Activated CD4-positive, alpha-beta T cell treated with anti-CD3 and anti-CD28 coated beads for 24 hours (primary cell): ENCODE data around the gene PSMD6.

Experiments used
- DNase-seq, 2 donors: peaks; one replicate each; pipeline ENCODE4 v3.0.0-alpha.2; 2020; ENCODE audit warnings: low read depth in 2 of 2

PSMD6 gene

DNA sequence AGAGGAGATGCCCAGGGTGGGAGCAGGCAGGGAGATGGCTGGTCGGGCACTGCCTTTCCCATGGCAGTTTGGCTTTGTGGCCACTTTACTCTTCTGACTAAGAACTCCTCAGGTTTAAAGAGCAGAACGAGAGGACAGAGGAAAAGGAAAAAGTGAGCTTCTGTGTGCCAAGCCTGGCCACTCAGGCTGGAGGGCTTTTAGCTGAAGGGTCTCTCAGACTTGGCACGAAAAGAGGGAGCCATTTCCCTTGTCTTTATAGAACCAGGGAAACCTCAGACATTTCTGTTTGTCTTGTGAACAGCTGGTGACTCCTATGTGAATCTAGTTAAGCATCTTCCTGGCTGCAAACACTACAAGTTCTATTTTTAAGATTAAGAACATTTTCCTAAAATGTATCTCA lies 23.3 kb upstream of the PSMD6 start:
- no peak for DNase-seq

DNA sequence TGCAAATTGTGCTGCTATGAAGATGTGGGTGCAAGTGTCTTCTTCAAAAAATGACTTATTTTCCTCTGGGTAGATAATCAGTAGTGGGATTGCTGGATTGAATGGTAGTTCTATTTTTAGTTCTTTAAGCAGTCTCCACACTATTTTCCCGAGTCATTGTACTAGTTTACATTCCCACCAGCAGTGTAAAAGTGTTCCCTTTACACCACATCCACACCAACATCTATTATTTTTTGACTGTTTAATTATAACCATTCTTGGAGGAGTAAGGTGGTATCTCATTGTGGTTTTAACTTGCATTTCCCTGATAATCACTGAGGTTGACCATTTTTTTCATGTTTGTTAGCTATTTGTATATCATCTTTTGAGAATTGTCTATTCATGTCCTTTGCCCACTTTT lies 19.7 kb upstream of the PSMD6 start:
- DNase-seq, result no peak

DNA sequence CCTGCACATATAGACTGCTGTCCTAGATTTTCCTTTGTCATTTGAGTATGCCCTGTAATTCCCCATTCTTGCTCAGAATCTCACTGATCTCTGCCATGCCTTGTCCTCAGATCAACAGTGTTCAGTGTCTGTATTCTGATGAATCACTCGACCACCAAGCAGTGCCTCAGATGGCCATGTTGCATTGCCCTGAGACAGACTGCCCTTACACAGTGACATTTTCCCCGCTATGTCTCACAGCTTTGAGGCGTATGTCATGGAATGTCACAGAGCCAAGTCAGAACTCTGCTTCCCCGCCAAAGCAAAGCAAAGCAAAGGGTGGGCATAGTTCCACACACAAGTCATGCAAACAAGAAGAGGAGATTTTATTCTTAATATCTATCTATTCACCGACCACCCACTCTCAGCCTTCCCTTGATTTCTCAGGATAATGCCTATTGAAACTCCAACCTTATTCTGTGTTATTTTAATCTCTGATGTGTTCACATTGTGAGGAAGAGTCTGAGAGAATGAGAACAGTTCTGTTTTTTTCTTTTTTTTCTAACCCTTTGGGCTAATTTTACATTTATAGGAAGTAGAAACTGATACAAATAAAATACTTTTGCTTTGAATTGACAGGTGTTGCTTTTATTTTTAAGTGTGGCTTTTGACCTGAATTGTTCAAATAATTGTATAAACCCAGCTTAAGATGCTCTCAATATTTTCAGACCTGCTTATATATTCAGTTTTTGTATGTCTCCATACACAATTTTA lies 16.9 kb upstream of the PSMD6 start:
- DNase-seq, result no peak

DNA sequence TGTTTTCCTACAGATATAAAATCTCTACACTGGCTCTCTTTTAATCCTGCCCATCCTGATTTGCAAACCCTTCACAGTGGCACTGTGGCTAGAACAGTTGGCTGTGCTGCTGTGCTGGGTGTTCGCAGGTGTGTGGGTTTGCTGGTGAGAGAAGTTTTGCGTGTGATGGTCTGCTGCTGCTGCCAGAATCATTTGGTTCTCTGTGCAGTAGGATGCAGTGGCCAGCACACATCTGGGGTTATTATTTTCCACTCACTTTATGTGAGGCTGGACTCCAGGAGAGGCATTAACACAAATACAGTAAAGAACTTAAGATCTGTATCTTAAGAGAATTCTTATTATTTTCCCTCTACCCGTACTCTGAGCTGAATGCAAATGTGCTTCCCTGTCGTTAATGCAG lies 16.0 kb upstream of the PSMD6 start:
- no peak for DNase-seq

DNA sequence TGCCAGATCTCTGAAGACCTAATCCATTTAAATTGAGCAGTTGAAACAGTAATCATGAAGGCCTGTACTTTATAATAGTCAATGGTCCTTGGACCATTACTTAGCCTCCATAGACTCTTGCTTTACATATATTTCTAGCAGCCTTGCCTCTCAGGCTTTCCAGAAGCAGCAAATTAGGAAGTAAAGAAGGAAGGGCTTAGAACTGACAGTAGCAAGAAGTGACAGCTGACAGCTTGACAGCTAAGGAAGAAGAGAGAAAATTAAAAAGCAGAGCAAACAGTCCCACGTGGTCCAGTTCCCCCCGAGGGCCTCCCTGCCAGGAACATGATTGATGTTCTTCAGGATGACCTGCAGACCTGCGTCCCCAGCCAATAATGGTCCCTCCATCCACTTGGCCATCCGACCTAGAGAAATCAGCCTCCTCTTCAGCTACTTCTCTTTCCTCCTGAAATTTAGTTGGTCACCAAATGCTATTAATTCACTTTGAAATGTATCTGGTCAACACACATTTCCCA lies 15.0 kb upstream of the PSMD6 start:
- no peak for DNase-seq

DNA sequence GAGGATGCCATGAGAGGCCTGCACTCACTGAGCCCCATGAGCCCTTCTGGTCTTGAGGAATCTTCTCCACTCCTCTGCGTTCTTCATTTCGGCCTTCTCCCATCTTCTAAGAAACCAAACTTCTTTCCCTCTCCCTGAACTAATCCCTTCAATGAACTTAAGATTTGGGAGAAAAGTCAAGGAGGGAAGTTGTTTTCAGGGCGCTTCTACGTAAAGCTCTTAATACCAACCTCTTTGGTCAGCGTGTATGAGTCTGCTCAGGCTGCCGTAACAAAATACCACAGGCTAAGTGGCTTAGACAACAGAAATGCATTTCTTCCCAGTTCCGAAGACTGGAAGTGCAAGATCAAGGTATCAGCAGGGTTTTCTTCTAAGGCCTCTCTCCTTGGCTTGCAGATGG lies 13.8 kb upstream of the PSMD6 start:
- no peak for DNase-seq

DNA sequence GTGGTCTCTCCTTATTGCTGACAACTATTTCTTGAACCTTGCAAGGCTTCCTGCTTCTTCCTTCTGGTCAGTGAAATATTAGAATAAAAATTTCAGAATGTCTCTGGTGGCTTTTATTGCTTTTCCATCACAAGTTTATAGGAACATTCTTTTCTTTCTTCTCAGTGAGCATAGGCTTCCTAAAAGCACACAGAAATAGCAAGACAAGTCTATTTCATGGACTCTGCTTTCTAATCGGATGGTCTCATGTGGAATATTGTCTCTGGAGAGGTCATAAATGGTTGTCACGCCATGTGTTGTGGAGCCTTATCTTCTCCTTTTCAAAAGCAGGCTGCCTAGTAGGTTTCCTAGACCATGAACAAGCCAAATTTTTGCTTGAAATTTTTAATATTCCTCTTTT lies 9.8 kb upstream of the PSMD6 start:
- no peak for DNase-seq

DNA sequence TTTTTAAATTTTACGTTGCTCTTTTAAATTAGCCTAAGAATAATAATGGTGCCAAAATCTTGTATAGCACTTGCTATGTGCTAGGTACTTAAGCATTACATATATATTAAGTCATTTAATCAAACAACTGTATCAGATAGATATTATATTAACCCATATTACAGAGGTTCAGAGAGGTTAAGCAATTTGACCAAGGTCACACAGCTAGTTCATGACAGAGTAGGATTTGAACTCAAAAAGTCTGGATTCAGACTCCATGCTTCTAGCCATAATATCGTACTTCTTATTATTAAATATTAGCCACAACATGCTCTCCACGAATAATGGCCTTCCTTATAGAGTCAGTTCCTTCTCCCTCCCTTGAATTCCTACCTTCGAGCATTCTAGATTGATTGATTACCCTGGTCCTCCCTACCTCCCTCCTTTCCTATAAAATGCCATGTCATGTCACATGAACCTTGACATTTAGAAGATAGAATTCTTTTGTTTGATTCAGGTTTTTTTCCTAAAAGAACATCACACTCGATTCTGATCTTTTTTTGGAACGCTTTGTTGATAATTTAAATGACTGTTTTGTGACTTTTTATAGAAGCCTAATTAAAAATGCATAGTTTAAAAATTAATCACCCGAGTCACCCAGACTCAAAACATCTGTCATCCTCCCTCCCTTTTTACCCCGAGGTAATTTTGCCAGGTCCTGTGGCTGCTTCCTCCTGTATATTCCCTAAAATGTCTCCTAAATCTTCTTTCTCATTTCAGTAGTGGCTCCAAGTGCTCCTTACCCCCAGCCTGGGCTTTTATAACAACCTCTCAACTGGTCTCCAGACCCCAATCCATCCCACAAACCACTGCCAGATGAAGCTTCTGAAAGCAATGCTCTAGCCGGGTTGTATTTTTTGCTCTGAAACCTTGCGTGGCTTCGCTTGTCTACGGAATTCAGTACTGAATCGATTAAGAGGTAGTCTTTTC lies 8.5 kb upstream of the PSMD6 start:
- no peak for DNase-seq

DNA sequence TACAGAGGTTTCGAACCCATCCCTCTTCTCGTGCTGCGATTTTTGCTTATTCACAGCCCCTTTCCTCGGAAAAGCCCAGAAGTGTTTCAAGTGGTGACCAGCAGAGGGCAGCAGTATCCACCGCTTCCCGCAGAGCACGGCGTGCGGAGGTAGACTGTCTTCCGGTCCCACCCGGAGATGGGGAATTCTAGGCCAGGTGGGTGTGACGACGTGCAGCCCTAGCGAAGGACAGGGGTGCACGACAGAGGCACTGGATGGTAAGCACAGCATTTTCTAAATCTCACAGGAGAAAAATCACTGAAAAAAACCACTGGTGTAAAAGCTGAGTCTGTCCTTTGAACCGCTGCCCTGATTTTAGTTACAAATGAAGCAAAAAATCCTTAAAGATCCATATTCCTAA lies 7.4 kb upstream of the PSMD6 start:
- peak; percentile 67 for DNase-seq

DNA sequence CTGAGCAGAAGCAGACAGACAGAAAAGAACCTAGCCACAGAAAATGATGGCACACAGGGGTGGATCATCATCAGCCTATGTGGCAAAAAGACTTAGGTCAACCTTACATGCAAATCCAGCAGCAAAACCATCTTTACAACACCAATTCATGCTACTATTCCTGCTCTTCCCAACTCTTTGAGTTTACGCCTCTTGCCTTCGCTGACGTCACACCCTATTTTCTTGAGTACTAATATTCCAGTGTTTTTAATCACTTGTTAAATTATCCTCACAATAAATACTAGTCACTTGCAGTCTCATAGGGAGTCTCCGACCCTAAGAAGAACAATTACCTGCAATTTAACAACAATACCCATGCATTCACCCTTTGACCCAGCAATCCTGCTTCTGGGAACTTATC lies 6.0 kb upstream of the PSMD6 start:
- DNase-seq, result no peak

DNA sequence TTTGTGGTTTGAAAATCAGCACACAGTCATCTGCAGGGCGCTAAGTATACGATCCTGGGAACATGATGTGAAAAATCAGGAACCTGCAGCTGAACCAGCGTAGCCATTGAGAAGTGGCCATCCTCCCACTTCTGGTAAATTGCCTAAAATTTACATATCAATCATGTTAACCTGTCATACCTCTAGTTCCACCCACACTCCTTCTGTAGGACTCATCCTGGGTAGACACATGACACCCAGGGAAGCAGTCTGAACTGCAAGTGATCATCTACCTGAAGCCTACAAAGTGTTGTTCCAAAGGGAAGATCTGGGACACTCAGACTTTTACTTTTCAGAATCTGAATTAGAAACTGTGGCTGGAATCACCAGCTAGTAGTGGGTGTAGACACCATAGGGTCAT lies 5.5 kb upstream of the PSMD6 start:
- no peak for DNase-seq

DNA sequence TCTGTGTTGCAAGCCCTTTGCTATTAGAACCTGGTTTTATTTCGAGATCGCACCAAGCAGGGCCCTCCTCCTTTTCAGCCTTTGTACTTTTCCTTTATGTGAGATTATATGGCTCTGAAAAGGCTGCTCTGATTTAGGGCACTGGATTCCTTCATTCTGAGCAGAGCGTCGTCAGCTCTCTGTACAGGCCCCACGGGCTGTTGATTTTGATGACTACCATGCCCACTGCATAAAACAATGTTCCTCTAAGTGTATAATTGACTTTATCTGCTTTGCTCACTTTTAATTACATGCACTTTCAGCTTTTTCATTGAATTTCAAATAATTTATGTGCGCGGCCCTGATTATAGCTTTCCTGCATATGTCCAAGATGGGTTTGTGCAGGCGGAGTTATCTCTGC lies 4.4 kb upstream of the PSMD6 start:
- DNase-seq, result no peak

DNA sequence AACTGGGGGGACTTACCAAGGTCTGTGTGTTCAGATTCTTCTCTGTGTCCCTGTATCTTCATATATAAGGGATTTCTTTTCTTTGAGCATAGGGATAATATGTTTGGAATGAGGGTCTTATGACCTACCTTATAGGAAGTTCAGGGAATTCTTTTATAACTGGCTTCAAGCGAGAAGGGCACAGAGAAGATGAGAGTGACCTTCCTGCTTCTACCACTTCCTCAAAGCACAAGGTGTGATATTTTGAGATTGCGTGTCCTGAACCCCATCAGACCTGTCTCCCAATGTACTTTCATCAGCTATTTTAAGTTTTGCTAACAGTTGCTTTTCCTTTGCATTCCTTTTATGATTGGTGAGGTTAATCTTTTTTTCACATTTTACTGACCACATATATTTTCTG lies 3.1 kb upstream of the PSMD6 start:
- no peak for DNase-seq

DNA sequence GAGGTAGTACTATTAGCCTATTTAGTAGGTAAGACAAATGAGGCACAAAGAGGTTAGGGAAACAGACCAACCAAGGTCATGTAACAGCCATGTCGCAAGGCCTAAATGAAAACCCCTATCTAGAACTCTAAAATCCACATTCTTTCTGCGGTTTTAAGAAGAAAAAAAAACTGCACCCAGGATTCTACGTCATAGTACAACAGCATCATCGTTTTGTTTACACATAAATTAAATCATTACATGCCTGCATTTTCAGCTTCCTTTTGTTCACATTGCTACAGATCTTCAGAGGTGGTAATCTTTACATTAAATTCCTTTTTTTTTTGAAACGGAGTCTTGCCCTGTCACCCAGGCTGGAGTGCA lies 548 bp upstream of the PSMD6 start:
- no peak for DNase-seq

DNA sequence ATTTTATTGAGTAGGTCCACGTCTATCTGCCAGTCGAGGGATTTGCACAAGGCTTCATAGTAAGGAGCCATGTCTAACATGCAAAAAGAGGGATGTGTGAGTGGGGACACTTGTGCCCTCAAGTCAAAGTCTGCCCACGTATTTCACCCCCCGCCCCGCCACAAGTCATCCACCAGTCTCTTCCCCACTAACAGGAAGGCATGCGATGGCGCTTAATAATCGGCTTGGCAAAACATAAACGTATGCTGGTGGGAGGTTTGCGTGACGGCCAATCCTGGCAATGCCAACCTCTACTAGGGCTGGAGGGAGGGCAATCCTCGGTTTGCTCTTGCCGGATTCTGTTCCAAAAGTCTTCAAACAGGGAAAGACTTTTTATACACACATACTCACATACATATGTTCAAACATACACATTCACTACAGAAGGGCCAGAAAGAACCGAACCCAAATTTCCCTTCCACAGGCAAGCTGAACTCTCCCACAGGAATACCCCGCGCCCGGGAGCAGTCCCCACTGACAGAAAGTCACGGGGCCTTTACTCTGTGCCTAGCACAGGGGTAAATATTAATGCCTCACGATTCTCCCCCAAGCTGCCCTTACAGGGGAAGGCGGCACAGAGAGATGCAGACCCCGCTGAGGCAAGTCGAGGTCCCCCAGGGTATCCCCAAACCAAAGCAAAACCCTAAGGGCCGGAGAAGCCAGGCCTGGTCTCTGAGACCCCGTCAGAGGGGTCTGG lies 675 bp downstream of the PSMD6 start:
- no peak for DNase-seq

DNA sequence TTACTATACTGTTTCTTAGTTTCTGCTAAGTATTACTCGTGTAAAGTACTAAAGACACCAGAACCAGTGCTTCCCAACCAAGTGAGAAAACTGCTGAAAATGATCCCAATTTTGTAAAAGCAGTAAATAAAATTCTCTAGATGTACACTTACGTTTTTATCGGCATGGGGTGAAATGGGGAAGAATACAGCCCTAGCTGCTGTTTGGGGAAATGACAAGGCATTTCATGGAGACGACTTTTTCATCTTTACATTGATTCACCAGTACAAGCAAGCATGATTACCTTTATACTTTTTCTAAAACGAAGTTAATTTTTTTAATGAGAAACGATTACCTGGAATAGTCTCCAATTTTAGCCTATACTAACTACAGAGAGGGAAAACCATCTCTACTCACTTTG lies 1.4 kb downstream of the PSMD6 start:
- DNase-seq, result no peak

DNA sequence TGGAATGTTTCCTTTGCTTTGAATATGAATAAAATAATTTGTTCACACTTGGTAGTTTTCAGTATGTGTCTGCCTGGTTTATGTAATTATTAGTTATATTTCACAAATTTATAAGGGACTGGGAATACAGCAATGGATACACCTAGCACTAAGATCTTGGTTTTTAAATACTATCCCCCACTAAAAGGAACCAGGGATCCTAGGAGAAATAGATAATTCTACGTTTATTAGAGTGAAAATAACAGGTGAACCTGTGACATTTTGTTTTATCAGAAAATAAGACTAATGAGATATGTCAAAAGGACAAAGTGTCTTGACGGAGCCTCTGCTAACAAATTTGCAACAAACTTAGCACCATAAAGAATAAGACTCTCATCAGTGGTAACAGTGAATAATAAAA lies 3.4 kb downstream of the PSMD6 start:
- DNase-seq, result no peak

DNA sequence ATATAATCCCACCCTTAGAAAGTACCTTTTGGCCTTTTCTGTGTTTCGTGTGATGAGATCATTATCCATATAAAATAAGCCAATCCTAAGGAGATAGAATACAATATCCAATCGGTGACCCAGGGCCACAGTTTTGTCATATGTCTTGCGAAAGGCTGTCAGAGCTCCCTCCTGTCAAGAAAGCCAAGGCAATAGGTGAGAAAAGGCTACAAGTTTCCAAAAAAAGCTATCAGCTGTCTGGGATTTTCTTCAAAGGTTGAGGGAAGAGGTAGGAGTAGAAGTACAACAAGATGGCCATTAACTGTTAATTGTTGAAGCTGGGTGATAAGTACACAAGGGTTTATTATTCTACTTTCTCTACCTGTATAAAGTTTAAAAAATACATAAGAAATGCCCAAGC lies 4.0 kb downstream of the PSMD6 start:
- no peak for DNase-seq

DNA sequence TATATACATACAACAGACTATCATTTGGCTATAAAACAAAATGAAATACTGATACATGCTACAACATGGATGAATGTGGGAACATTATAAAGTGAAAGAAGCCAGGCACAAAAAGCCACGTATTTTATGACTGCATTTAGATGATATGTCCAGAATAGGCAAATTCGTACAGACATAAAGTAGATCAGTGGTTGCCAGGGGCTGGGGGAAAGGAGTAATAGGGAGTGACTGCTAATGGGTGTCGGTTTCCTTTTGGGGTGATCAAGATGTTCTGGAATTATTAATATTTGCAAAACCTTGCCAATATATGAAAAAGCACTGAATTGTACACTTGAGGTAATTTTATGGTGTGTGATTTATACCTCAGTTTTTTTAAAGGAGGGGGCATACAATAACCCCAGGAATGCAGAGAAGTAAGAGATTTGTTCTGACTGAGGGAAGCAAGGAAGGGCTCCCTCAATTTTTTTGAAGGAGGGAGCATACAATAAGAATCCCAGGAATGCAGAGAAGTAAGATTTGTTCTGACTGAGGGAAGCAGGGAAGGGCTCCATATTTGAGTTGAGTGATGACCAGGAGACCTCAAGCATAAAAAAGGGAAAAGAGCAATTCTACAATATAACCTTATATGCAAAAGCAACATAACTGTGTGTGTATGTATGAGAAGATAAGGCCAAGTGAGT lies 6.2 kb downstream of the PSMD6 start:
- DNase-seq, result no peak

DNA sequence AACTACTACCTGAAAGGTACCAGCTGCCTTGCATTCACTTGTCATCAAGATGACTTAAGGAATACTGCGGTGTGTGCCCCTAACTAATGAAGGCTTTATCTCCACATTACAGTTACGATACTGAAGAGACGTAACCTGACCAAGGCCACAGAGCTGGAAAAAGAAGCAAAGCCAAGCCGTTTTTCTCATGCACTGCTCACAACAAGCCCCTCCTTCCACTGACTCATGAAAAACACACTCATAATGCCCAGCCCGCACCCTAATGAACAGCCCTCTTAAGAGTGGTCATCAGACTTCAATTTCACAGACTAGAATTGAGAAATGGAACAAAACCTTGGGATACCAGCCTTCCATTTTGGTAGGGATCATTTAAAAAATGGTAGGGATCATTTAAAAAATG lies 11.6 kb downstream of the PSMD6 start:
- no peak for DNase-seq

DNA sequence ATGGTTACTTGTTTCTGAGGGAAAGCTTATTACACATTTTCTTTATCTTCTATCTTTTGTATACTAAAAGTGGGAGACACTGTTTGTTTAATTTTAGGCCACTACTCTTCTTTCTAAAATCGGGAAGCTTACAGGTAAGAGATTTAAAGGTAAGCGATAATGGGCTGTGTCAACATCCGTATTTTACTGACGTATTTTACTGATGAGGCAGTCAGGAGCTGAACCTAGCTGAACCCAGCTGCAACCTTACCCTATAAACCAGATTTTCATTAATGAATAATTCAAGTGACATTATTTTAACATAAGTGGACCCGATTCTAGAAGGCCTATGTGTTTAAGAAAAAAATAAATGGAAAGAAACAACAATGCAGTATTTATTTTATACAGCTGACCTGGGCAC lies 13.1 kb downstream of the PSMD6 start:
- no peak for DNase-seq

DNA sequence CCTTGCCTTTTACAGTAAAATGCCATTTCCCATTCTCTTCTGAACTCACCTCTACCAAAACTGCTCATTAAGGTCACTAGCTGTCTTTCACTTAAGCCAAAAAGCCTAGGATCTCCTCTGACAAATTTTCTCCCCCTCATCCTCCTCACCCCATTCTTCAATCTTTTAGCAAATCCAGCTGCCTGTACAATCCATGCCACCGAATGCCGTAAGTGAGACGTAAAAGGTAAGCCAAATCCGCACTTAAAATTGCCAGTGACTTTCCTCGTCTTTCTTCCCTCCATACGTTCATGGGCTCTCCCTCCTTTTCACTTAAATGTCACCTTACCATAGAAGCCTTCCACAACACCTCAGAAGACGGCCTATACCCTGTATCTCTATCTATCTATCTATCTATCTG lies 13.8 kb downstream of the PSMD6 start:
- no peak for DNase-seq
